Activated CD4-positive, alpha-beta T cell treated with anti-CD3 and anti-CD28 coated beads for 1 hour (primary cell): ENCODE measurements around the gene WWOX.

ENCODE experiments used
- DNase-seq: peaks from one replicate; pipeline ENCODE4 v3.0.0-alpha.2; 2020

WWOX gene

GRCh38 chr16:79071424-79071823 lies 972.0 kb downstream of the WWOX start:
- DNase-seq, result no peak

DNA sequence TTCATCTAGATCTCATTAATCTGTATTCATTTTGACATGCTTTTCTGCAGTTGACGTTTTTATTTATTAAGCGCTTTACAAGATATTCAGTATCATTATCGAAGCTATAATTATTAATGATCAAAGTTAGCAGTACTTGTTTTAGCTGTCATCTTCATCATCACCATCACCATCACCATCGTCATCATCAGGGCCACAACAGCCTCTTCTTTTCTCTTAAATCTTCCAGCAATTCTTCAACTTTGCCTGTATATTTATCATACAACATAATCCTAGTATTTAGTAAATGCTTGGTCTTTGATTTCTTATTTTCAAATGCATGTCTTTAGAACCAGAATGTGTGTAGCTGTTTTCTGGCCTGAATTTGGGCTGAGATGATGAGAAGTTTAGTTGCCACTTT lies 973.1 kb downstream of the WWOX start:
- no peak for DNase-seq

DNA sequence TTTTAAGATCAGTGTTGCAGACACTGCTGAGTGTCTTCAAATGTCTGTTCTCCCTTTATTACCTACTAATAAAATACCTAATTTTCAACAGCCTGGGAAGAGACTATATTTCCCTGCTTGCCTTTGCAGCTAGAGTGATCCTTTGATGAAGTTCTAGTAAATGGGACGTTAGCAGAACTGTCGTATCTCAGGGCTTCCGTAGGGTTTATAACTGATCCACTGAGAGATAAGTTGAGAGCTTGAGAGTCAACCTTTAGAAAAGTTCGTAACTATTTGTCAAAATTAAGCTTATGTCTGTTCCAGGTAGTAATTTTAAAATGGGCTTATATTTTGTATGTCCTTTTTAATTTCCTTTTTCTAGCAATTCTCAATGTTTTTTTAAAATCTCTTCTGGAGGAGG lies 974.1 kb downstream of the WWOX start:
- no peak for DNase-seq

- DNase-seq, result no peak
Observed at GRCh38 chr16:79074541-79074940, 975.1 kb downstream of the WWOX start.

GRCh38 chr16:79074951-79075350 lies 975.5 kb downstream of the WWOX start:
- no peak for DNase-seq

DNA sequence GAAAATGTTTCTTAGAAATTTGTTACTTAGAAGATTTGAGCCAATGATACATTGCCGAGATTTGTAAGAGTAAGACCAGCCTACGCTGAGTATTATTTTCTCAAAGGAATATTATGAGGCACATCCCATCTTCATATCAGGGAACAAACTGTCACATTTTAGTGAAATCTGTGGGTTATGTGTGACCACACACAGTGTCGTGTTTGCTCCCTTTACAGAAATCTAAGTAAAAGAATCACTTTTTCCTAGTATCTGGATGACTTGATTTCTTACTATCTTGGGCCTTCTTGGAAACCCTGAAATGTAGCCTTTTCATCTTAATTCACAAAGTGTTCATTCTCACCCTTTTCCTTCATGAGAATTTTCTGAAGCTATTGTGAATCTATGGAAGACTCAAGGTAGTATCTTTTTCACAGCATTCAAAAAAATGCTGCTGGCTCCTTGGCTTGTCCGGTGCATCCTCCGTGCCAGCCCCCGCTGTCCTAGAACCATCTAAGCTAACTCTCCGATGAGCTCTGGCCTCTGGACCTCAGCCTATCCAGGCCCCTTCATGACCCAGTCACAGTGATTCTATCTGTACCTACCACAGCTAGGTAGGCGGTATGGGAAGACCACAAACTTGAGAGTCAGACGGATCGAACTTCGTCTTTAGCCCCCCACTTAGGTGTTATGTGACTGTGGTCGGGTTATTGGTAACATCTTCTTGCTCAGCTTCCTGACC lies 976.8 kb downstream of the WWOX start:
- DNase-seq, result no peak

- no peak for DNase-seq
Observed at GRCh38 chr16:79077346-79077745, 977.9 kb downstream of the WWOX start.

DNA sequence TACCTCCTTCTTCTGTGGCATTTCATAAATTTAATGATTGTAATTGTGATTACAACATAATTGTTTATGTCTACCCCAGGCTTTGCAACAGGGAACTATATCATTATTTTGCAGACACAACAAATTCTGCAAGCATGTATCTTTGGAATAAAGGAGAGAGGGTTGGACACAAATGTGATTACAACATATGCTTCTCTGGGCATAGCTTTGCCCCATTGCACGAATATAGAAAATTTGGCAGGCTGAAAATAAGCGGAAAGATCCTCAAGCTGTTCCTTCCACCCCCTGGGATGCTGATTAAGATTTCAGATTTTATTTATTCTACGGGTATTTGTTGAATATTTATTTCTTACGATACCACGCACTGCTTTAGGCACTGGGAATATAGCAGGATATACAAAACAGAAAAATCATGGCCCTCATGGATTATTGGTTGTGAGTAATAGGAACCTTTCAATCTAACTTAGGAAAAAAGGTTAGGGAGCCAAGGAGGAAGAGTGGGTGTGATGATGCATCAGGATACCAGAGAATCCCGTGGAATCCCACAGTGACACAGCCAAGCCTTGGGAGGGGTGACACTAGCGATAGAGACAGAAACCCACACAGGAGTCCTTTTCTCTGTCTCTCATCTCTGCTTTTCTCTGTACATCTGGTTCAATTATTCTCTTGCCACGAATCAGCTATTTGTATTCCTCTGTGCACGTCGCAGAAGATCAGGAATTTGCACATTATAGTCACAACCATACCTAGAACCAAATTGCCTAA lies 980.4 kb downstream of the WWOX start:
- DNase-seq, result no peak

GRCh38 chr16:79081297-79082066 lies 982.0 kb downstream of the WWOX start:
- DNase-seq, result no peak

DNA sequence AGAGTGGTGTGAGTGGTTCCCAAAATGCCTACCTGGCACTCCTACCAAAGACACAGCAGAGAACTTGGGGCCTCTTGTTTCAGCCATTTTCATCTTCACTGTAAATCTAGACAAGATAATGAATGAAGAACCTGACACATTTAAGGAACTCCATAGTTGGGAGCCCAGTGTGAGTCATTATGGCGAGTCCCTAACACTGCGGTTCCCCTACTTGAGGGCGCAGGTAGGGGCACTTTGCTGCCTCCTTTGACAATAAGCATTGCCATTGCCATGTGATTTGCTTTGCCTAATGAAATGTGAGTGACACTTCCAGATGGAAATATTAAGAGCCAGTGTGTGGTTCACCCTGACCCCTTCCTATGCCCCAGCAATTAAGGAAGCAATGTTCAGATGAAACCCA lies 983.5 kb downstream of the WWOX start:
- no peak for DNase-seq

DNA sequence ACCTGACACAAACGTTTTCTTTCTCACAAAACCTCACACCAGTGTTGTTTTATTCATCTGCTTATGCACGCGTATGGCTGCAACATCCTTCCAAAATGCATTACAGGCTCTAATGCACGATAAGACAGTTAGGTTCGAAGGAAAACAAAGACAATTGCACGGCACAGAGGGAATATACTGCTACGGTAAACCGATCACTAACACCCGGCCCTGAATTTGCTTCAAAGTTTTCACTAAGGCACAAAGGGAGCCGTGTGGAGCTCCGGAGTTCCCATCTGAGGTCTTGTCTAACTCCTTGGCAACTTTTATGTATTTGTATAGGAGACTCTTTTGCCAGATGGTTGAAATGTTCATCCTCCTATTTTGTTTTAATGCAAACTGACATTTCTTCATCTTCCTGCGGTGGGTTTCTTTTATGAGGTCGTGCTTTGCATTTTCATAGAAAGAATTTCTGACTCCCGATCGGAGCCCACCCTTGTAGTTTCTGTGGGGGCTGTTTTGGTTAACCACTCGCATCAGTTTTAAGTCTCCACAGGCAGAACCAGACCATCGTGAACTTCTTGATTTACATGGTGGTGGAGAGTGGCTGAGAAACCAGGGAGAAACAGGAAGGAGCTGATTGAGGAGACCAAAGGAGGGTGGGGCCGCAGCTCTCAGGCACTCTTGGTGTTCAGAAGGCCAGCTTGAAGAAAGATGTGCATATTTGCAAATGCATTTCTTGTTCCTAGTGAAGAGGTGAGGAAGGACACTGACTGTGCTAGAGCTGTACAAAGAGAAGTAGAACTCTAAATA lies 984.2 kb downstream of the WWOX start:
- DNase-seq, result no peak

DNA sequence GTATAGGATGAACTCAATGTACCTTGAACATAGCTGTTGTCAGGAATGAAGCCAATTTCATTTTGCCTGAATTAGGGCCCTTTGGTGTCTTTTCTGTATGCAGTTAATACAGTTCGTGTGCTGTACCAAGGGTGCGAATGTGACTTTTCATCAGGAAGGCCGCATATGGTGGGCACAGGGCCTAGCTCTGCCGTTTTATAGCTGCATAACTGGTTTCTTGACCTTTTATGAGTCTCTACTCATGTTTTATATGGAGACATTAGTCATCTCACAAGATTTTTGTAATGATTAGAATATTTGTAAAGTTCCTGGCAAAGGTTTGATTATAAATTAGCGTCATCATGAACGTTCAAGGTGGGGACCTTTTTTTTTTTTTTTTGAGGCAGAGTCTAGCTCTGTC lies 989.5 kb downstream of the WWOX start:
- no peak for DNase-seq

DNA sequence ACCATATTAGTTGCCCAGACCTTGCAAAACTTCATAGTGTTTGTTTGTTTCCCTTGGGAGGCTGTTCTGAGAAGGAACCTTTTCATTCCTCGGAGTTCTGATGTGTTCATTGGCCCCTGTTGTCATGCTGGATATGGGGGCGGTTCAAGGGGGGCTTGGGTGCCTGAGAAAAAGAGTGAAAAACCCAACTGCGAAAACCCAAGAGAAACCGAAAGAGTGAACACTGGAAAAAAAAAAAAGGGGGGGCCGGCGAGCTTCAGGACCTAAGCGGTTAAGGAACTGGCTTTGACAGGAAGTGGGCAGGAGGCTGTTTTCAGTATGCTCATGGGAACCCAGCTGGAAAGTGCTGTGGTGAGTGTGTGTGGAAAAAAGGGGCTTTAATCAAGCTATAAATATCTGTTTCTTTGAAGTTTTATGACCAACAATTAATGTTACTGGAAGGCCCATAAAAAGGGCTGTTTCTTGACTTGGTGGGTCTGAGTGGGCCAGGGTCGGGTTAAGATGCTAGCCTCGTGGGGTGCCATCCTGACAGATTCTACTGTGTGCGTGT lies 990.4 kb downstream of the WWOX start:
- peak; percentile 10 for DNase-seq

GRCh38 chr16:79090966-79091365 lies 991.5 kb downstream of the WWOX start:
- no peak for DNase-seq

DNA sequence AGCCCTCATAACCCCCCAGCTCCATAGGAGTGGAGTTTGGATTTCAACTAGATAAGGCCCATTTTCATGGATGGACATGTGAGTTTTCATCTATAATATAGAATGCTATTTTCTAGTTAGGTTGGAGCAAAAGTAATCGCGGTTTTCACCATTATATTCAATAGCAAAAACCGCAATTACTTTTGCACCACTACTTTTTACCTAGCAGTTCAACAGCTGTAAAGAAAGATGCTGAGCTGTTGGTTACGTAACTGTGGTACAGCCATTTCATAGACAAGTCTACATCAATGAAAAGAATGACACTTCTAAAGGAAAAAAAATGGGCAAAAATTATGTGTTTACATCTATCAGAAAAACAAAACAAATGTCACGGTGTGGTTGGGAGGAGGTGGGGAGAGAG lies 993.4 kb downstream of the WWOX start:
- DNase-seq, result no peak

DNA sequence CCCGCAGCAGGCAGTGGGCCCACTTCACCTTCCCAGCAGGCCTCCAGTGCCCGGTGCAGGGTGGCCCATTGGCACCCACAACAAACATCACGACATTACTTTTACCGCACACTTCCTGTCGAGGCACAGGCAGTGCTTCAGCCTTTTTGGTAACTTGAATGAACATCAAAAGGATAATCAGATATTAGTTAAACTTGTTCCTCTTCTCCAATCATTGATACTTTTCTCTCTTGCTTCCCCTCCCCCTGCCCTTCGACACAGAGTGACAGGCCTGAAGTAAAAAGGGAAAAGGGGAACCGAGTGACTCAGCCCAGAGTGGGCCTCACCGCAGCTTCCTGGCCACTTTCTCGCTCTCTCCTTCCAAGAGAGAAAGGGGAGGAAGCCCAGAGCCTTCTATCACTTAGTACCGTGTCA lies 994.1 kb downstream of the WWOX start:
- no peak for DNase-seq

- no peak for DNase-seq
Observed at GRCh38 chr16:79096246-79096645, 996.8 kb downstream of the WWOX start.

- DNase-seq, result no peak
Observed at GRCh38 chr16:79097166-79097565, 997.7 kb downstream of the WWOX start.

DNA sequence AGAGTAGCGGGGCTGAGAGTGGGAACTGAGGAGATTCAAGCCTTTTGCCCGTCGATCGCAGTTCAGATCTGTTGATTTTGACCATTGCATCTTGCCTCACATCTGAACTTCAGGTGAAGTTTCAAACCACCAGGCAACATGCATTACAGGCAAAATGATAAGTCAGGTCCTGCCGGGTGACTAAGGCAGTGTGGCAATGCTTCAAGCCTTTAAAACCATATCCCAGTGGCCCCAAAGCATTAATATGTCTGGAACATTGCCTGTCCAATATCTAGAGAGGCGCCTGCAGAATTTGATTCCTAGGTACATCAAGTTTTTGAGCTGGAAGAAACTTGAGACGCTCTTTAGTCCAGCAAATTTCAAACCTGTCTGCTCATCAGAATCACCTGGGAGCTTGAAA lies 998.3 kb downstream of the WWOX start:
- no peak for DNase-seq

GRCh38 chr16:79098907-79099306 lies 999.5 kb downstream of the WWOX start:
- DNase-seq, result no peak

- DNase-seq, result no peak
Observed at GRCh38 chr16:79099716-79100115, 1000.3 kb downstream of the WWOX start.

DNA sequence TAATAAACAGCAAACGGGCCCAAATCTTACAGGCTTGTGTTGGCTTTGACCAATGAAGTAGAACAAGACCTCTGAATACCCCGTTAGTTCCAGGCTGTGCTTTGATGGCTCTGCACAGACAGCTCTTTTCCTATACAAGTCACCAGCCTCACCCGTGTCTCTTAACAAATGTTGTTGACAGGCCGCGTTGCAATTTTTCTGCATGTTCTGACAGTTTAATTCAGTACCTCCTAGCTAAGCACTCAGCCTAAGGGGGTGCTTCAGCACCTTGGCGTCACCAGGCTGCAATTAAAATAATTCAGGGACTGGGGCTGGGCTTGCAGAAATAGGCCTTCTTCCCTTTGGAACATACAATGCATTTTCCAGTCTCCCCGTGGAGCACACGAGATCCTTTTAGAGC lies 1001.0 kb downstream of the WWOX start:
- DNase-seq, result no peak

- DNase-seq, result no peak
Observed at GRCh38 chr16:79101491-79101890, 1002.0 kb downstream of the WWOX start.
